Testis (tissue), 2 donors: ENCODE measurements around the gene IQCN.

Source experiments
- CTCF ChIP-seq, 3 experiments: fragments of 450-650 bp in 2 of 3; fragments of 200-600 bp in 1 of 3; sonication (generic) in 1 of 3; IDR thresholded peaks; one replicate each; pipeline ENCODE4 v1.5.1; 2016 to 2019; ENCODE audit warnings: antibody characterized with exemption in 3 of 3, mild to moderate bottlenecking in 2 of 3, moderate library complexity in 1 of 3
- POLR2A ChIP-seq: fragments of 450-650 bp; IDR thresholded peaks from one replicate; pipeline ENCODE4 v1.6.1; 2017; ENCODE audit warnings: antibody characterized with exemption, mild to moderate bottlenecking, moderate library complexity

- TF ChIP-seq CTCF (IDR thresholded peaks at IDR 0.05), result no peak
- TF ChIP-seq POLR2A, result no peak
Observed at GRCh38 chr19:18223860-18224524, 50.3 kb downstream of the IQCN start.
